Tibial nerve (tissue), 4 donors: Measurements from ENCODE around the gene ZDHHC1. TPM values are rescaled to one million over a fixed set of nuclear protein-coding genes. Genes with fewer than 3 reads are reported as not detected.
A peak's percentile ranks its signal among the peaks of the same experiment; 100 is the strongest.

Experiments used
- DNase-seq, 2 donors: peaks; one replicate each; pipeline ENCODE4 v3.0.0-alpha.2; 2019; ENCODE audit warnings: low spot score in 2 of 2
- H3K27ac ChIP-seq, 4 donors: fragments of 200-600 bp; sonication (generic) in 3 of 4; one replicate each; pipeline ENCODE4 v1.5.1; 2017 to 2019; ENCODE audit warnings: mild to moderate bottlenecking in 1 of 4
- H3K27me3 ChIP-seq, 2 donors: fragments of 200-600 bp; sonication (generic) in 1 of 2; one replicate each; pipeline versions ENCODE4 v1.5.1 to v1.6.0; 2017 to 2019
- H3K36me3 ChIP-seq, 3 donors: fragments of 200-600 bp; sonication (generic); one replicate each; pipeline ENCODE4 v1.5.1; 2018 to 2019
- H3K4me1 ChIP-seq, 4 donors: fragments of 200-600 bp; sonication (generic) in 3 of 4; one replicate each; pipeline ENCODE4 v1.5.1; 2017 to 2019
- H3K4me3 ChIP-seq, 4 donors: fragments of 200-600 bp; sonication (generic) in 3 of 4; one replicate each; pipeline ENCODE4 v1.5.1; 2017 to 2019; ENCODE audit warnings: mild to moderate bottlenecking in 1 of 4, moderate library complexity in 1 of 4
- H3K9me3 ChIP-seq, 4 donors: fragments of 200-600 bp; sonication (generic) in 3 of 4; one replicate each; pipeline ENCODE4 v1.5.1; 2017 to 2019
- EP300 ChIP-seq, 2 donors: sonication (generic); formaldehyde crosslinking; IDR thresholded peaks; one replicate each; pipeline ENCODE4 v1.6.1; 2017; ENCODE audit warnings: antibody characterized with exemption in 2 of 2, mild to moderate bottlenecking in 1 of 2
- POLR2A ChIP-seq, 2 donors: fragments of 450-650 bp; IDR thresholded peaks; one replicate each; pipeline ENCODE4 v1.6.1; 2017; ENCODE audit warnings: antibody characterized with exemption in 2 of 2, mild to moderate bottlenecking in 2 of 2, moderate library complexity in 2 of 2
- WGBS, 2 donors: methylation state at CpG; one replicate each; pipeline ENCODE4 v1.1.5; 2018; 5-methylcytosine and 5-hydroxymethylcytosine counted together
- total RNA-seq, 4 donors: library from RNA; depleted of rRNA; stranded (reverse); fragments of >200 nt; gene quantifications; one replicate each; pipeline ENCODE4 v1.1.0, GENCODE V29; 2016
- TF ChIP-seq, protein P1 (sequence below), 5 experiments: fragments of 200-600 bp in 3 of 5; fragments of 450-650 bp in 2 of 5; sonication (generic) in 3 of 5; IDR thresholded peaks; one replicate each; pipeline ENCODE4 v1.5.1; 2016 to 2019; ENCODE audit warnings: antibody characterized with exemption in 5 of 5, mild to moderate bottlenecking in 3 of 5, moderate library complexity in 2 of 5

Gene ZDHHC1
- total RNA-seq, 4 donors from 2014 or later = 24.3 to 46.2 (median 32.8) TPM

DNA sequence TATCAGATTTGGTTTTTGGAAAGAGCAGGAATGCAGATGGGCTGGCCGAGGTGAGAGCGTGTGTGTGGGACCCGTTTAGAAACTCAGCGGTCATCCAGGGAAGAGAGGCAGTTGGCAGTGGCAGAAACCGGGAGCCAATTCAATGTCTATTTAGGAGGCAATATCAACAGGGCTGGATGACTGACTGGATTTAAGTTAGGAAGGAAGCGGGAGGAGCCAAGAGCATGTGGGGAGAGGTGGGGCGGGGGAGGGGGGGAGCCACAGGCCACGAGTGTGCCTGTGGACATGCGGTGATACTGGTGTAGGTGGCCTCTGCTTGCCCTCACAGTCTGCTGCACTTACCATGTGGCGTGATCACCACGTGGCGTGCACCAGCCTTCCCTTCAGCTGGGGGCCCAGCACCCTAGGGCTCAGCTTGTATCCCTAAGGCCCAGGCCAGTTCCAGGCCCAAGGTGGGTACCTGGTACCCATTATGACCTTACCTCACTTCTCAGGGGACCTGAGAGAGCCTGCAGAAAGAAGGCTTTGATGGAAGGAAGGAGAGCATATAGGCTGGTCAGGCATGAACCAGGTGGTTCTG lies 12.2 kb downstream of the ZDHHC1 start:
- 83 to 85% methylated on average over 12 of the region's 12 CpGs for WGBS, 2 donors
- no peak for DNase-seq
- H3K4me3 ChIP-seq = no peak overlapping the region
- no peaks in the 10 kb centered on the region for H3K9me3 ChIP-seq
- H3K36me3 ChIP-seq = peaks cover 0 to 21% (median 0%) of the 10 kb centered on the region in 3 donors
- no peaks in the 10 kb centered on the region for H3K27me3 ChIP-seq
- H3K4me1 ChIP-seq = peaks cover 0 to 37% (median 10%) of the 10 kb centered on the region in 4 donors
- H3K27ac ChIP-seq = no peak overlapping the region
- TF ChIP-seq EP300 (IDR thresholded peaks at IDR 0.05) = no peak
- TF ChIP-seq, protein P1, sequence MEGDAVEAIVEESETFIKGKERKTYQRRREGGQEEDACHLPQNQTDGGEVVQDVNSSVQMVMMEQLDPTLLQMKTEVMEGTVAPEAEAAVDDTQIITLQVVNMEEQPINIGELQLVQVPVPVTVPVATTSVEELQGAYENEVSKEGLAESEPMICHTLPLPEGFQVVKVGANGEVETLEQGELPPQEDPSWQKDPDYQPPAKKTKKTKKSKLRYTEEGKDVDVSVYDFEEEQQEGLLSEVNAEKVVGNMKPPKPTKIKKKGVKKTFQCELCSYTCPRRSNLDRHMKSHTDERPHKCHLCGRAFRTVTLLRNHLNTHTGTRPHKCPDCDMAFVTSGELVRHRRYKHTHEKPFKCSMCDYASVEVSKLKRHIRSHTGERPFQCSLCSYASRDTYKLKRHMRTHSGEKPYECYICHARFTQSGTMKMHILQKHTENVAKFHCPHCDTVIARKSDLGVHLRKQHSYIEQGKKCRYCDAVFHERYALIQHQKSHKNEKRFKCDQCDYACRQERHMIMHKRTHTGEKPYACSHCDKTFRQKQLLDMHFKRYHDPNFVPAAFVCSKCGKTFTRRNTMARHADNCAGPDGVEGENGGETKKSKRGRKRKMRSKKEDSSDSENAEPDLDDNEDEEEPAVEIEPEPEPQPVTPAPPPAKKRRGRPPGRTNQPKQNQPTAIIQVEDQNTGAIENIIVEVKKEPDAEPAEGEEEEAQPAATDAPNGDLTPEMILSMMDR (IDR thresholded peaks at IDR 0.05) = no peak

DNA sequence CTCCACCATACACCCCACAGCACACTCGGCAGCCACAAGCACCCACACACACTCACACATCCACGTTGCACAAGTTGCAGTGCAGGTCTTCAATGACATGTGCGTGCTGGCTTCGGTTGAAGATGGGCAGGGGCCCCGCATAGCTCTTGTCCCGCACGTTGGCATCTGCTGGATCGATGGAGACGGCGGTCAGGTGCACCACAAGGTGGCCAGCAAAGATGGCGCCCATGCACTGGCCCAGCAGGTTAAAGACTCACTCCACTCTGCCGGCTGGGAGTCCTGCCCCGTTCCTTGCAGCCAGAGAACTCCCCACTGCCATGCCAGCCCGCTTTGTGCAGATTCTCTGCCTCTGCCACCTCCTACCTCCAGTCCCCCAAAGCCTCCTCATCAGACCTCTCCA lies 15.4 kb downstream of the ZDHHC1 start:
- TF ChIP-seq, protein P1 (IDR thresholded peaks at IDR 0.05) = no peak
- no peak for TF ChIP-seq POLR2A (IDR thresholded peaks at IDR 0.05)
- Histone ChIP-seq H3K4me1 (peaks cover 0 to 50% (median 24%) of the 10 kb centered on the region in 4 donors), H3K36me3 (peaks cover 0 to 21% (median 0%) of the 10 kb centered on the region in 3 donors), H3K4me3 (no peak overlapping the region), H3K27ac (no peak overlapping the region), H3K9me3 (no peaks in the 10 kb centered on the region), H3K27me3 (no peaks in the 10 kb centered on the region)
- 96 to 97% methylated on average over 14 of the region's 14 CpGs for WGBS, 2 donors
- no peak for DNase-seq

DNA sequence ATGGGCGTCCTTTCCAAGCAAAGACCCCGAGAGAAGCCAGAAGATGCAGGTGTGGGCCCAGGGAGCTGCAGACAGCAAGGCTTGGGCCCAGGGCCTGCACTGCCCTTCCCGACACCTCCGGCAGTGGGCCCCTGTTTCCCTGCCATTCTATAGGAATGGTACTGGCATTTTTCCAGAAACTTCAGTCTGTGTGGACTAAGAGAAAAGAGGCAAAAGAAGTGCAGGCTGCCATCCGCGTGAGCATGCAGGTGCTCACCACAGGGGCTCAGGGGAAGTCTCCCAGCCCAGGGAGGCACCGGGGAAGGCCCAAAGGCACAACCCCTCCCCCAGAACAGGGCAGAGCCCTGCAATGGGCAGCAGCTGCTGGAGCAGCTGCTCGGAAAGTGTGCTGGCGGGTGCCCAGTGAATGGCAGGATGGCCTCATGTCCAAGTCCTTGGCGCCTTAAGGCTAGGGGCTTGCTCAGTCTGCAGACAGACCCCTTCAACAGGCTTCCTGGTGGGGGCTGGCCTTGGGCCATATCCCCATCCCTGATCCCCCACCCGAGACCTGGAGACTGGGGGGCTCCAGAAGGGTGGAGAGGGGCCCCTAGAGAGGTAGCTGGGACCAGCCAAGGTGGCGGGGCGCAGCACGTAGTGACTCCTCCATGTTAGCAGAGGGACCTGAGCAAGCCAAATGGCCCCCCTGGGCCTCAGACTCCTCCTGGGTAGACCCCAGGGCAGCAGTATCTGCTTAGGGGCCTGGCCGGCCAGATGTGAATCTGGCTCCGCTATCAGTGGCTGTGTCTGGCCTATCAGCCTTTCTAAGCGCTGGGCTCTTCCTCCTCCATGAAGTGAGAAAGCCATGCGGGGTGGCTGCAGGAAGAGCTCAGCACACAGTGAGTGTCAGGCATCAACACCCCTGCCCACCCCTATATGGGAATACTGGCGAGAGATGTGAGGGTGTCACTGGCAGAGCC lies 16.2 kb downstream of the ZDHHC1 start:
- Histone ChIP-seq H3K27ac (peak overlapping the region in 1 of 4 donors; percentile 28), H3K27me3 (no peaks in the 10 kb centered on the region), H3K9me3 (no peaks in the 10 kb centered on the region), H3K4me3 (no peak overlapping the region), H3K36me3 (peaks cover 0 to 15% (median 0%) of the 10 kb centered on the region in 3 donors), H3K4me1 (peaks cover 0 to 50% (median 30%) of the 10 kb centered on the region in 4 donors)
- no peak for DNase-seq
- TF ChIP-seq EP300 (IDR thresholded peaks at IDR 0.05) (no peak), POLR2A (IDR thresholded peaks at IDR 0.05) (no peak)
- TF ChIP-seq, protein P1 (IDR thresholded peaks at IDR 0.05) = peak in 1 of 5 experiments; percentile 33
- 67 to 68% methylated on average over 15 to 19 of the region's 19 CpGs for WGBS, 2 donors

DNA sequence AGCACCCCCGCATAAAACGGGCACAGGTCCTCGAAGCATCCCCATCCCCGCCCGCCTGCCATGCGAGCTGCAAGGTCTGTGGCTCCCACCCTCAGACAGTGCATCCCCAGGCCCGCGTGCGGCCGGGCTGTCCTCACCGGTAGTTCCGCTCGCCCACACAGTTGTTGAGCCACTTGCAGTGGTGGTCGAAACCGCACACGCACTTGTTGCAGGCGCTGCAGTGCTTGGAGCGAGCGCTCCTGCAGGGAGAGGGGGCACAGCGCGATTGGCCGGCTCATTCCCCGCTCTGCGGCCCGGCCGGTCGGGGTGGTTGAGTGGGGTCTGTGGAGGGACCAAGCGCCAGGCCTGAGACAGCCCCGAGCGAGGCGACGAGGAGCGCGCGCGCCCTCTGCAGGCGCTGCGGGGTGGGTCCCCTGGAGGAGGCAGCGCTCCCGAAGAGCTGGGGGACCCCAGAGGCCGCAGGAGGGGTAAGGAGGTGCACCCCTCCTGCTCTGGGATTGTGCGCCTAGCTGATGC lies 17.0 kb downstream of the ZDHHC1 start:
- Histone ChIP-seq H3K27me3 (no peaks in the 10 kb centered on the region), H3K36me3 (peaks cover 0 to 7% (median 0%) of the 10 kb centered on the region in 3 donors), H3K9me3 (no peaks in the 10 kb centered on the region), H3K27ac (peak overlapping the region in 1 of 4 donors; percentile 28), H3K4me1 (peaks cover 0 to 55% (median 31%) of the 10 kb centered on the region in 4 donors), H3K4me3 (peak overlapping the region in 1 of 4 donors; percentile 19)
- DNase-seq = no peak
- WGBS, 2 donors = 10 to 13% methylated on average over 29 to 38 of the region's 42 CpGs
- TF ChIP-seq POLR2A (IDR thresholded peaks at IDR 0.05) = no peak
- TF ChIP-seq EP300 (IDR thresholded peaks at IDR 0.05) = no peak
- TF ChIP-seq, protein P1 (IDR thresholded peaks at IDR 0.05) = peak; percentile 75 to 84 (median 83)
